ENCODE results near the gene STK17A. TPM values are rescaled to one million over a fixed set of nuclear protein-coding genes. Genes with fewer than 3 reads are reported as not detected.
A peak's percentile ranks its signal among the peaks of the same experiment; 100 is the strongest.
"Not testable (repeated sequence)": the region's sequence is repeated elsewhere in the genome, so short reads cannot be mapped to it uniquely, and the experiment has no call there.

The STK17A gene
- total RNA-seq, 3 donors from 2014 or later = 17.9 to 30.0 (median 19.5) TPM

- Histone ChIP-seq H3K9me3 (no peaks in the 10 kb centered on the region), H3K4me3 (no peak overlapping the region), H3K4me1 (ENCODE audit: low read depth) (peaks cover 43% of the 10 kb centered on the region), H3K36me3 (ENCODE audit: low read depth) (no peaks in the 10 kb centered on the region)
- ATAC-seq = no peak
- intact Hi-C loops (cut with DNase I, micrococcal nuclease) = no loop called here
- no peak for TF ChIP-seq CTCF (IDR thresholded peaks at IDR 0.05)
- no peak for DNase-seq
Observed at GRCh38 chr7:43590862-43591557, 8.1 kb downstream of the STK17A start.

- TF ChIP-seq CTCF (IDR thresholded peaks at IDR 0.05) = no peak
- Histone ChIP-seq H3K4me3 (no peak overlapping the region), H3K4me1 (ENCODE audit: low read depth) (peaks cover 43% of the 10 kb centered on the region), H3K9me3 (no peaks in the 10 kb centered on the region), H3K36me3 (ENCODE audit: low read depth) (no peaks in the 10 kb centered on the region)
- DNase-seq (no peak), ATAC-seq (peak; percentile 80)
- intact Hi-C loops (cut with DNase I, micrococcal nuclease) = no loop called here
Observed at GRCh38 chr7:43591558-43592180, 8.8 kb downstream of the STK17A start.

GRCh38 chr7:43592326-43592725 lies 9.4 kb downstream of the STK17A start:
- Histone ChIP-seq H3K36me3 (ENCODE audit: low read depth) (no peaks in the 10 kb centered on the region), H3K9me3 (no peaks in the 10 kb centered on the region), H3K4me1 (ENCODE audit: low read depth) (peaks cover 43% of the 10 kb centered on the region), H3K4me3 (no peak overlapping the region)
- DNase-seq (no peak), ATAC-seq (no peak)
- intact Hi-C loops (cut with DNase I, micrococcal nuclease) = no loop called here
- TF ChIP-seq CTCF (IDR thresholded peaks at IDR 0.05) = no peak

GRCh38 chr7:43593010-43593409 lies 10.1 kb downstream of the STK17A start:
- intact Hi-C loops (cut with DNase I, micrococcal nuclease) = no loop called here
- ATAC-seq = peak; percentile 60
- Histone ChIP-seq H3K4me1 (ENCODE audit: low read depth) (peaks cover 42% of the 10 kb centered on the region), H3K36me3 (ENCODE audit: low read depth) (no peaks in the 10 kb centered on the region), H3K9me3 (no peaks in the 10 kb centered on the region), H3K4me3 (no peak overlapping the region)
- TF ChIP-seq CTCF (IDR thresholded peaks at IDR 0.05) = no peak
- DNase-seq = no peak

- no peak for DNase-seq
- ATAC-seq = no peak
- Histone ChIP-seq H3K4me1 (ENCODE audit: low read depth) (peaks cover 32% of the 10 kb centered on the region), H3K9me3 (no peaks in the 10 kb centered on the region), H3K36me3 (ENCODE audit: low read depth) (no peaks in the 10 kb centered on the region), H3K4me3 (no peak overlapping the region)
- TF ChIP-seq CTCF (IDR thresholded peaks at IDR 0.05) = no peak
- intact Hi-C loops (cut with DNase I, micrococcal nuclease) = no loop called here
Observed at GRCh38 chr7:43594020-43594419, 11.1 kb downstream of the STK17A start.

- H3K4me3 ChIP-seq; H3K4me1 ChIP-seq (ENCODE audit: low read depth); H3K9me3 ChIP-seq; intact Hi-C loops (cut with DNase I, micrococcal nuclease); H3K36me3 ChIP-seq (ENCODE audit: low read depth); ATAC-seq; DNase-seq: not testable (repeated sequence)
Observed at GRCh38 chr7:43596426-43596825, 13.5 kb downstream of the STK17A start.

Measured in mucosa of descending colon (tissue), 3 donors.